Measurements from ENCODE around the gene ITPR1. TPM values are rescaled to one million over a fixed set of nuclear protein-coding genes. Genes with fewer than 3 reads are reported as not detected.

Gene ITPR1
- total RNA-seq, 1 donor from 2014 or later: 117 TPM

GRCh38 chr3:4466741-4467521 lies 26.2 kb upstream of the ITPR1 start, which contains the start of gene SUMF1:
SUMF1 (minus strand) TSS chr3:4467269; CDS start chr3:4467245, 24 bp downstream.
- H3K4me3 Mint-ChIP-seq (ENCODE audit: low read depth): peak within 1 kb of the TSS; percentile 95
- H3K4me1 Mint-ChIP-seq (ENCODE audit: low read depth): peaks cover 16% of the 10 kb centered on the region
- H3K27me3 Mint-ChIP-seq (ENCODE audit: low read depth): peaks cover 3% of the 10 kb centered on the region
- peak; percentile 67 for DNase-seq (ENCODE audit: low spot score)
- intact Hi-C loops (cut with micrococcal nuclease): loop anchor here (1.0 to 2.0 kb wide), 4 partner anchors 26 to 116 kb away; partner anchors contain the start of gene ITPR1
- H3K36me3 Mint-ChIP-seq (ENCODE audit: low read depth): no peaks in the 10 kb centered on the region
- H3K27ac Mint-ChIP-seq: peak within 1 kb of the TSS; percentile 91
- no peaks in the 10 kb centered on the region for H3K9me3 Mint-ChIP-seq

- peaks cover 3% of the 10 kb centered on the region for H3K27me3 Mint-ChIP-seq (ENCODE audit: low read depth)
- intact Hi-C loops (cut with micrococcal nuclease): loop anchor here (1.0 to 2.0 kb wide), 4 partner anchors 26 to 117 kb away; partner anchors contain the start of gene ITPR1
- H3K27ac Mint-ChIP-seq: peak overlapping the region; percentile 91
- no peaks in the 10 kb centered on the region for H3K9me3 Mint-ChIP-seq
- no peak for DNase-seq (ENCODE audit: low spot score)
- H3K4me3 Mint-ChIP-seq (ENCODE audit: low read depth): peak overlapping the region; percentile 95
- H3K4me1 Mint-ChIP-seq (ENCODE audit: low read depth): peaks cover 14% of the 10 kb centered on the region
- no peaks in the 10 kb centered on the region for H3K36me3 Mint-ChIP-seq (ENCODE audit: low read depth)
These were observed 25.7 kb upstream of the ITPR1 start for GRCh38 chr3:4467522-4467867.

GRCh38 chr3:4471907-4472306 lies 21.2 kb upstream of the ITPR1 start:
- DNase-seq (ENCODE audit: low spot score): no peak
- no peak overlapping the region for H3K27ac Mint-ChIP-seq
- H3K36me3 Mint-ChIP-seq (ENCODE audit: low read depth): no peaks in the 10 kb centered on the region
- H3K9me3 Mint-ChIP-seq: no peaks in the 10 kb centered on the region
- intact Hi-C loops (cut with micrococcal nuclease): no loop called here
- no peak overlapping the region for H3K4me3 Mint-ChIP-seq (ENCODE audit: low read depth)
- H3K27me3 Mint-ChIP-seq (ENCODE audit: low read depth): peaks cover 9% of the 10 kb centered on the region
- H3K4me1 Mint-ChIP-seq (ENCODE audit: low read depth): peaks cover 9% of the 10 kb centered on the region

- DNase-seq (ENCODE audit: low spot score): no peak
- H3K27me3 Mint-ChIP-seq (ENCODE audit: low read depth): peaks cover 9% of the 10 kb centered on the region
- peaks cover 7% of the 10 kb centered on the region for H3K4me1 Mint-ChIP-seq (ENCODE audit: low read depth)
- no peaks in the 10 kb centered on the region for H3K9me3 Mint-ChIP-seq
- no peak overlapping the region for H3K4me3 Mint-ChIP-seq (ENCODE audit: low read depth)
- no peak overlapping the region for H3K27ac Mint-ChIP-seq
- intact Hi-C loops (cut with micrococcal nuclease): no loop called here
- H3K36me3 Mint-ChIP-seq (ENCODE audit: low read depth): no peaks in the 10 kb centered on the region
These were observed 20.8 kb upstream of the ITPR1 start for GRCh38 chr3:4472312-4472711.

- H3K4me1 Mint-ChIP-seq (ENCODE audit: low read depth): peaks cover 5% of the 10 kb centered on the region
- DNase-seq (ENCODE audit: low spot score): no peak
- no peaks in the 10 kb centered on the region for H3K9me3 Mint-ChIP-seq
- no peak overlapping the region for H3K4me3 Mint-ChIP-seq (ENCODE audit: low read depth)
- no peaks in the 10 kb centered on the region for H3K36me3 Mint-ChIP-seq (ENCODE audit: low read depth)
- intact Hi-C loops (cut with micrococcal nuclease): no loop called here
- peaks cover 9% of the 10 kb centered on the region for H3K27me3 Mint-ChIP-seq (ENCODE audit: low read depth)
- H3K27ac Mint-ChIP-seq: no peak overlapping the region
These were observed 20.4 kb upstream of the ITPR1 start for GRCh38 chr3:4472766-4473165.

GRCh38 chr3:4474683-4475490 lies 18.3 kb upstream of the ITPR1 start:
- H3K27me3 Mint-ChIP-seq (ENCODE audit: low read depth): peaks cover 9% of the 10 kb centered on the region
- intact Hi-C loops (cut with micrococcal nuclease): loop anchor here (2.0 kb wide), 1 partner anchor 18 kb away; the partner anchor contains the start of gene ITPR1
- no peaks in the 10 kb centered on the region for H3K36me3 Mint-ChIP-seq (ENCODE audit: low read depth)
- H3K9me3 Mint-ChIP-seq: no peaks in the 10 kb centered on the region
- DNase-seq (ENCODE audit: low spot score): no peak
- H3K4me3 Mint-ChIP-seq (ENCODE audit: low read depth): no peak overlapping the region
- no peak overlapping the region for H3K27ac Mint-ChIP-seq
- peaks cover 5% of the 10 kb centered on the region for H3K4me1 Mint-ChIP-seq (ENCODE audit: low read depth)

GRCh38 chr3:4475804-4476203 lies 17.3 kb upstream of the ITPR1 start:
- H3K9me3 Mint-ChIP-seq: no peaks in the 10 kb centered on the region
- H3K4me1 Mint-ChIP-seq (ENCODE audit: low read depth): peaks cover 5% of the 10 kb centered on the region
- intact Hi-C loops (cut with micrococcal nuclease): loop anchor here (2.0 kb wide), 1 partner anchor 17 kb away; the partner anchor contains the start of gene ITPR1
- no peaks in the 10 kb centered on the region for H3K36me3 Mint-ChIP-seq (ENCODE audit: low read depth)
- no peak for DNase-seq (ENCODE audit: low spot score)
- H3K27me3 Mint-ChIP-seq (ENCODE audit: low read depth): peaks cover 9% of the 10 kb centered on the region
- no peak overlapping the region for H3K4me3 Mint-ChIP-seq (ENCODE audit: low read depth)
- H3K27ac Mint-ChIP-seq: no peak overlapping the region

- H3K4me3 Mint-ChIP-seq (ENCODE audit: low read depth): no peak overlapping the region
- no peak for DNase-seq (ENCODE audit: low spot score)
- H3K27me3 Mint-ChIP-seq (ENCODE audit: low read depth): peaks cover 6% of the 10 kb centered on the region
- H3K9me3 Mint-ChIP-seq: no peaks in the 10 kb centered on the region
- H3K36me3 Mint-ChIP-seq (ENCODE audit: low read depth): no peaks in the 10 kb centered on the region
- peaks cover 5% of the 10 kb centered on the region for H3K4me1 Mint-ChIP-seq (ENCODE audit: low read depth)
- intact Hi-C loops (cut with micrococcal nuclease): no loop called here
- no peak overlapping the region for H3K27ac Mint-ChIP-seq
These were observed 16.7 kb upstream of the ITPR1 start for GRCh38 chr3:4476496-4476895.

- H3K4me1 Mint-ChIP-seq (ENCODE audit: low read depth): peaks cover 5% of the 10 kb centered on the region
- H3K27me3 Mint-ChIP-seq (ENCODE audit: low read depth): peaks cover 4% of the 10 kb centered on the region
- intact Hi-C loops (cut with micrococcal nuclease): no loop called here
- no peak overlapping the region for H3K27ac Mint-ChIP-seq
- H3K36me3 Mint-ChIP-seq (ENCODE audit: low read depth): no peaks in the 10 kb centered on the region
- no peak overlapping the region for H3K4me3 Mint-ChIP-seq (ENCODE audit: low read depth)
- H3K9me3 Mint-ChIP-seq: no peaks in the 10 kb centered on the region
- no peak for DNase-seq (ENCODE audit: low spot score)
These were observed 14.9 kb upstream of the ITPR1 start for GRCh38 chr3:4478261-4478660.

- Mint-ChIP-seq H3K36me3 (ENCODE audit: low read depth) (peaks cover 27% of the 10 kb centered on the region), H3K27ac (no peak overlapping the region), H3K27me3 (ENCODE audit: low read depth) (peaks cover 28% of the 10 kb centered on the region), H3K9me3 (no peaks in the 10 kb centered on the region), H3K4me3 (ENCODE audit: low read depth) (peak overlapping the region; percentile 96), H3K4me1 (ENCODE audit: low read depth) (peaks cover 35% of the 10 kb centered on the region)
- intact Hi-C loops (cut with micrococcal nuclease): loop anchor here (2.0 to 10.0 kb wide), 6 partner anchors 17 to 633 kb away; partner anchors contain the start of gene ARL8B
- no peak for DNase-seq (ENCODE audit: low spot score)
These were observed 1.3 kb upstream of the ITPR1 start for GRCh38 chr3:4491855-4492207.

- H3K4me3 Mint-ChIP-seq (ENCODE audit: low read depth): peak overlapping the region; percentile 96
- H3K9me3 Mint-ChIP-seq: no peaks in the 10 kb centered on the region
- H3K36me3 Mint-ChIP-seq (ENCODE audit: low read depth): peaks cover 31% of the 10 kb centered on the region
- intact Hi-C loops (cut with micrococcal nuclease): loop anchor here (1.0 to 10.0 kb wide), 15 partner anchors 12 to 696 kb away; partner anchors contain the start of genes ARL8B, SETMAR and SUMF1
- peak; percentile 43 for DNase-seq (ENCODE audit: low spot score)
- H3K27ac Mint-ChIP-seq: peak overlapping the region; percentile 87
- peaks cover 28% of the 10 kb centered on the region for H3K27me3 Mint-ChIP-seq (ENCODE audit: low read depth)
- peaks cover 40% of the 10 kb centered on the region for H3K4me1 Mint-ChIP-seq (ENCODE audit: low read depth)
These were observed 737 bp upstream of the ITPR1 start for GRCh38 chr3:4492208-4493013.
